ENCODE results near the gene PITPNC1.
"Not testable (repeated sequence)": the region's sequence is repeated elsewhere in the genome, so short reads cannot be mapped to it uniquely, and the experiment has no call there.

Gene PITPNC1

GRCh38 chr17:67466251-67466796, 89.2 kb downstream of the PITPNC1 start:
- no peak overlapping the region for H3K4me3 ChIP-seq (ENCODE audit: low read depth, low read length)
- DNase-seq (ENCODE audit: low read depth, low spot score): no peak
- POLR2A ChIA-PET: no interaction called here
- TF ChIP-seq CTCF (IDR thresholded peaks at IDR 0.05; ENCODE audit: insufficient read depth, low read length, missing control alignments): no peak
- CTCF ChIA-PET: interaction anchor here (1.0 to 3.5 kb wide), 4 partner anchors 9 to 88 kb away, joined by 3 to 26 read pairs (median 5); no protein-coding TSS in a partner anchor

GRCh38 chr17:67467500-67468455, 90.7 kb downstream of the PITPNC1 start:
- CTCF ChIA-PET: interaction anchor here (0.8 to 3.5 kb wide), 5 partner anchors 8 to 90 kb away, joined by 4 to 26 read pairs (median 6); no protein-coding TSS in a partner anchor
- TF ChIP-seq CTCF (IDR thresholded peaks at IDR 0.05; ENCODE audit: insufficient read depth, low read length, missing control alignments): no peak
- POLR2A ChIA-PET: no interaction called here
- H3K4me3 ChIP-seq (ENCODE audit: low read depth, low read length): no peak overlapping the region
- DNase-seq (ENCODE audit: low read depth, low spot score): no peak

GRCh38 chr17:67469208-67469980, 92.3 kb downstream of the PITPNC1 start:
- ChIA-PET POLR2A (no interaction called here), CTCF (interaction anchor here (0.6 to 2.9 kb wide), 5 partner anchors 9 to 94 kb away, joined by 3 to 10 read pairs (median 5); no protein-coding TSS in a partner anchor)
- H3K4me3 ChIP-seq (ENCODE audit: low read depth, low read length): no peak overlapping the region
- DNase-seq (ENCODE audit: low read depth, low spot score): no peak
- no peak for TF ChIP-seq CTCF (IDR thresholded peaks at IDR 0.05; ENCODE audit: insufficient read depth, low read length, missing control alignments)

- H3K4me3 ChIP-seq (ENCODE audit: low read depth, low read length): no peak overlapping the region
- no peak for TF ChIP-seq CTCF (IDR thresholded peaks at IDR 0.05; ENCODE audit: insufficient read depth, low read length, missing control alignments)
- POLR2A ChIA-PET: no interaction called here
- no peak for DNase-seq (ENCODE audit: low read depth, low spot score)
- CTCF ChIA-PET: interaction anchor here (0.7 to 2.9 kb wide), 4 partner anchors 8 to 95 kb away, joined by 3 to 10 read pairs (median 6); no protein-coding TSS in a partner anchor
Observed at GRCh38 chr17:67470163-67470562, 93.1 kb downstream of the PITPNC1 start.

- CTCF ChIA-PET: interaction anchor here (1.3 to 2.7 kb wide), 2 partner anchors 8 to 20 kb away, joined by 3 to 6 read pairs; no protein-coding TSS in a partner anchor
- TF ChIP-seq CTCF (IDR thresholded peaks at IDR 0.05; ENCODE audit: insufficient read depth, low read length, missing control alignments): no peak
- no peak overlapping the region for H3K4me3 ChIP-seq (ENCODE audit: low read depth, low read length)
- no peak for DNase-seq (ENCODE audit: low read depth, low spot score)
- POLR2A ChIA-PET: no interaction called here
Observed at GRCh38 chr17:67471118-67471517, 94.0 kb downstream of the PITPNC1 start.

- POLR2A ChIA-PET; H3K4me3 ChIP-seq (ENCODE audit: low read depth, low read length); DNase-seq (ENCODE audit: low read depth, low spot score): not testable (repeated sequence)
- CTCF ChIA-PET: interaction anchor here (0.6 to 7.1 kb wide), 4 partner anchors 9 to 95 kb away, joined by 3 to 129 read pairs (median 4); partner anchors contain the start of gene PITPNC1
Observed at GRCh38 chr17:67472606-67473005, 95.5 kb downstream of the PITPNC1 start.
